Parietal lobe (tissue), 2 donors: ENCODE data around the gene SLC25A10. TPM values are rescaled to one million over a fixed set of nuclear protein-coding genes. Genes with fewer than 3 reads are reported as not detected.

Source experiments
- small RNA-seq: library from RNA; depleted of rRNA; stranded (forward); fragments of <200 nt; gene quantifications from one replicate; pipeline ENCODE3, GENCODE V24; 2014; ENCODE audit warnings: low replicate concordance
- total RNA-seq: library from RNA; depleted of rRNA; stranded (reverse); fragments of >200 nt; gene quantifications from one replicate; pipeline ENCODE4 v1.2.3, GENCODE V29; 2014

The SLC25A10 gene, protein sequence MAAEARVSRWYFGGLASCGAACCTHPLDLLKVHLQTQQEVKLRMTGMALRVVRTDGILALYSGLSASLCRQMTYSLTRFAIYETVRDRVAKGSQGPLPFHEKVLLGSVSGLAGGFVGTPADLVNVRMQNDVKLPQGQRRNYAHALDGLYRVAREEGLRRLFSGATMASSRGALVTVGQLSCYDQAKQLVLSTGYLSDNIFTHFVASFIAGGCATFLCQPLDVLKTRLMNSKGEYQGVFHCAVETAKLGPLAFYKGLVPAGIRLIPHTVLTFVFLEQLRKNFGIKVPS
- total RNA-seq: 6.6 TPM

GRCh38 chr17:81711814-81712467, at the start of gene SLC25A10:
SLC25A10 (plus strand) TSS chr17:81712284; CDS start chr17:81712427, 143 bp downstream.

DNA sequence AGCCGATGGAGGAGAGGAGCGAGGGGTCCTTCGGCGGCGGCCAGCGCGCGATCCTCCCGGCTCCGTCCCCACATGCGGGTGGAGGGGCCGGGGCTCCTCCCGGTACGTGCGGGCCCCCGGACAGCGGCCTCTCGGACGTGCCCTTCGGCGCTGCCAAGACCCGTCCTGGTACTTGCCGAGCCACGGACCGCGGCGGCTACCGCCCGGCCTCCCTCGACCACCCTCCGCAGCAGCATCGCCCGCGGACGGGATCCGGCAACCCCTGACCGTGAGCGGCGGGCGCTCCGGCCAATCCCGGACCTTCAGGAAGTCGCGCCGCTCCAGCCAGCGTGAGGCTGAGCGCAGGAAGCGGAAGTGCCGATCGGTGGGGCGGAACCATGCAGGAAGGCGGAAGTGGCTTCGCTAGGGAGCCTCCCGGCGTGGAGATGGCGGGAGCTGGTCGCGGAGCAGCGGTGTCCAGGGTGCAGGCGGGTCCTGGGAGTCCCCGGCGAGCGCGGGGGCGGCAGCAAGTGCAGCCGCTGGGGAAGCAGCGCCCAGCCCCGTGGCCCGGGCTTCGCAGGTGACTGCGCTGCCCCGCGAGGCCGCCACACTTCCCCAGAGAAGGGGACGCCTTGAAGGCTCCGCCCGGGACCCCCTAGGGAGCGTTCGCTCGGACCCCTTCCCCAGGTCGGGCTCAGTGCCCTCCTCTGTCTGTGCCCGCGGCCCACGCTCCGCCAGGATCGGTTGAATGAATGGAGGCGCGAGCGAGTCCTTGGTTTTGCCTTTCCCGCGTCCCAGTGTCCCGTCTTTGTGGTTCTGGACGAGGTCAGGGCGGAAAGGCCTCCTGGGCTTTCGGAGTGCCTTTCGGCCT, 45.5 kb upstream of the SLC25A10 start, which contains the start of the genes CCDC137 and OXLD1:
CCDC137 (plus strand) TSS at position 396 of the 850 bp plus-strand sequence; CDS start at position 426, 30 bp downstream.
OXLD1 (minus strand) TSS at position 264 of the 850 bp plus-strand sequence; CDS start at position 236, 28 bp downstream.

DNA sequence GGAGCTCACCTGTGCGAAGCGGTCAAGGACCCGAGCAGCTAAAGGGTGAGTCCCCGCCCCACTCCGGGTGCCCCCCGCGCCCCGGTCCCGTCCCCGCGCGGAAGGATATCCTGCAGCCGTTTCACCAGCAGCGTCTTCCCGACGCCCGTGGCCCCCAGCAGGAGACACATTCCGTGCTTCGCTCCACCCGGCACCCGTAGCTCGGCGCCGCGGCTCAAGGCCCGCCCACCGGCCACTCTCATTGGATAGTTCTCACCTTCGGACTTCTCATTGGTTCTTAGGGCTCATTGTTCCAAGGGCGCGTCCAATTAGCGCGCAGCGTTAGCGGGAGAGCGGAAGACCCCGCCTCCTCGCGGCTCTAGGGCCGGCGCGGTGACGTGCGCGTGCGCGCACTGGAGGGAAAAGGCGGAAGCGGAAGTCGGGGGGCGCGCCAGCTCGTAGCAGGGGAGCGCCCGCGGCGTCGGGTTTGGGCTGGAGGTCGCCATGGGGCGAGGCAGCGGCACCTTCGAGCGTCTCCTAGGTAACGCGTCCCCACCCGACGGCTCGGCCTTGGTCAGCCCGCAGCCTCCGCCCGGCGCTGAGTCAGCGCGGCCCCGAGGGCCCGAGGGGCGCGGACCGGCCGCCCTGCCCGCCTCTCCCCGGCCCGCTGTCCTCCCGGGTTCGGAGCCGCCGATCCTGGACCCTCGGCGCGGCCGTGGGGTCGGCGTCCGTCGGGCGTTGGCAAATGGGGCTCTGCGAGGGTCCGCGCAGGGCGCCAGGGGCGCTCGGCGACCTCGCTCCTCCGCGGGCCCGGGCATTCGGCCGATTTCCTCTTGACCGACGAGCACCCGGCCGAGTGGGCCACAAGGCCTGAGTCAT, 28.3 kb upstream of the SLC25A10 start, which contains the start of the genes ARL16 and HGS:
ARL16 (minus strand) TSS at position 214 of the 858 bp plus-strand sequence; CDS start at position 170, 44 bp downstream.
HGS (plus strand) TSS at position 428 of the 858 bp plus-strand sequence; CDS start at position 484, 56 bp downstream.

DNA sequence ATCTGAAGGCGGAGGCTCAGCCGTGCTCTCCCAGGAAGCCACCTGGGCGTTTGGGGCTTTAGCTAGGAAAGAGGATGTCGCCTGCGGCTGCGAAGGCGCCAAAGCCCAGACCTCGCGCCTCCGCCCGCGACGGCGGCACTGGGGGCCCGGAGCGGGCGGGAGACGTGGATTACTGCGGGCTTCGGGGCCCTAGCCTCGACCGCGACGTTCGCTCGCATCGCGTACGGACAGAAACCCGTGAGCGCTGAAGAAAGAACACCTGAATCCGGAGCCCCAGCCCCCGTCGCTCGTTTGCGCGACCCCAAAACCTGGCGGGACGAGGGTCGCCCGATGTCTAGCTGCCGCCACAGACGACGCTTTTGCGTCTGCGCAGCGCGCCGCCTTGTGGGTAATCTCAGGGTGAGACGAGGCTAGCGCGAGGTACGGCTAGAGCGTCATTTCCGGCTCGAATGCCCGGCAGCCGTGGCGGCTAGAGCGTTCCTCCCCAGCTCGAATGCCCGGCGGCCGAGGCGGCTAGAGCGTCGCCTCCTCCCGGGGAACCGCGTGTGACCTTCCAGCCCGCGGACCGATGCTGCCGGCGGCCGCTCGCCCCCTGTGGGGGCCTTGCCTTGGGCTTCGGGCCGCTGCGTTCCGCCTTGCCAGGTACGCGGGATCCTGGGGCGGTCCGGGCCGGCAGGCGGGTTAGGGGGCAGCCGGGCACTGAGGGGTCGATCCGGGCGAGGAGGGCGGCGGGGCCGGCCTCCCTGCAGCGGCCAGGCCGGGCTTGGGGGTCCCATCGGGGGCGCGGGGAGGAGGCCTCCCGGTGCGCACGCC, 8.9 kb upstream of the SLC25A10 start, which contains the start of gene MRPL12:
MRPL12 (plus strand) TSS at position 434 of the 813 bp plus-strand sequence; CDS start at position 569, 135 bp downstream.

Small RNA genes lying within 50 kb of the gene (small RNA-seq; reads per million reads assigned to genes)
- gene MIR6786: not detected

Other genes with a start within 250 kb of the SLC25A10 start
- 5,254 TPM for gene ACTG1, start 199.5 kb upstream of the SLC25A10 start, total RNA-seq
- 7.2 TPM for gene FSCN2, start 183.9 kb upstream of the SLC25A10 start, total RNA-seq
- gene FAAP100, start 159.9 kb upstream of the SLC25A10 start, total RNA-seq: 33.2 TPM
- gene NPLOC4, start 75.2 kb upstream of the SLC25A10 start, total RNA-seq: 44.4 TPM
- 0.63 TPM for gene TSPAN10, start 75.1 kb upstream of the SLC25A10 start, total RNA-seq
- gene PDE6G, start 55.7 kb upstream of the SLC25A10 start, total RNA-seq: not detected
- 13.8 TPM for gene OXLD1, start 45.7 kb upstream of the SLC25A10 start, total RNA-seq
- gene CCDC137, start 45.5 kb upstream of the SLC25A10 start, total RNA-seq: 6.3 TPM
- gene ARL16, start 28.5 kb upstream of the SLC25A10 start, total RNA-seq: 31.9 TPM
- gene HGS, start 28.3 kb upstream of the SLC25A10 start, total RNA-seq: 67.9 TPM
- 4.7 TPM for gene MRPL12, start 8.9 kb upstream of the SLC25A10 start, total RNA-seq
- not detected for gene GCGR, start 91.9 kb downstream of the SLC25A10 start, total RNA-seq
- gene MCRIP1, start 121.0 kb downstream of the SLC25A10 start, total RNA-seq: 69.2 TPM
- not detected for gene PPP1R27, start 122.8 kb downstream of the SLC25A10 start, total RNA-seq
- 87.0 TPM for gene P4HB, start 148.3 kb downstream of the SLC25A10 start, total RNA-seq
- 57.6 TPM for gene ARHGDIA, start 159.1 kb downstream of the SLC25A10 start, total RNA-seq
- gene ALYREF, start 179.3 kb downstream of the SLC25A10 start, total RNA-seq: 62.3 TPM
- gene ANAPC11, start 179.4 kb downstream of the SLC25A10 start, total RNA-seq: 57.0 TPM
- gene NPB, start 190.0 kb downstream of the SLC25A10 start, total RNA-seq: 2.5 TPM
- gene PCYT2, start 199.1 kb downstream of the SLC25A10 start, total RNA-seq: 31.3 TPM
- 15.3 TPM for gene SIRT7, start 205.9 kb downstream of the SLC25A10 start, total RNA-seq
- 17.8 TPM for gene MAFG, start 215.5 kb downstream of the SLC25A10 start, total RNA-seq
- gene PYCR1, start 225.0 kb downstream of the SLC25A10 start, total RNA-seq: 18.2 TPM
- gene MYADML2, start 234.9 kb downstream of the SLC25A10 start, total RNA-seq: not detected
- gene NOTUM, start 248.9 kb downstream of the SLC25A10 start, total RNA-seq: 0.63 TPM